HG03095 (cell line): ENCODE measurements around the gene ANP32A.

Experiments
- ATAC-seq: cut with Tn5 transposase; IDR thresholded peaks from one replicate; pipeline ENCODE4 v1.9.1; 2021; ENCODE audit warnings: moderate library complexity; ENCODE audit not compliant: unreplicated experiment

Gene ANP32A

GRCh38 chr15:68784206-68784605, 36.5 kb downstream of the ANP32A start:
- ATAC-seq, result no peak

- ATAC-seq, result no peak
Measured at GRCh38 chr15:68783226-68784058, 37.3 kb downstream of the ANP32A start.

GRCh38 chr15:68782589-68783161, 38.0 kb downstream of the ANP32A start:
- ATAC-seq, result no peak

- ATAC-seq, result no peak
Measured at GRCh38 chr15:68781766-68782588, 38.7 kb downstream of the ANP32A start.

- ATAC-seq, result no peak
Measured at GRCh38 chr15:68781217-68781616, 39.5 kb downstream of the ANP32A start.

- no peak for ATAC-seq
Measured at GRCh38 chr15:68778876-68779275, 41.8 kb downstream of the ANP32A start.

- ATAC-seq, result no peak
Measured at GRCh38 chr15:68776477-68777270, 44.0 kb downstream of the ANP32A start.

- ATAC-seq, result no peak
Measured at GRCh38 chr15:68775671-68776476, 44.8 kb downstream of the ANP32A start.

GRCh38 chr15:68775236-68775577, 45.5 kb downstream of the ANP32A start:
- ATAC-seq, result no peak

- ATAC-seq, result no peak
Measured at GRCh38 chr15:68774521-68775235, 46.0 kb downstream of the ANP32A start.

- ATAC-seq, result no peak
Measured at GRCh38 chr15:68774120-68774519, 46.6 kb downstream of the ANP32A start.

- ATAC-seq, result no peak
Measured at GRCh38 chr15:68773036-68773435, 47.7 kb downstream of the ANP32A start.

GRCh38 chr15:68770216-68770615, 50.5 kb downstream of the ANP32A start:
- no peak for ATAC-seq

GRCh38 chr15:68769702-68770101, 51.0 kb downstream of the ANP32A start:
- ATAC-seq, result no peak

- ATAC-seq, result no peak
Measured at GRCh38 chr15:68768321-68768720, 52.4 kb downstream of the ANP32A start.

GRCh38 chr15:68767833-68768232, 52.9 kb downstream of the ANP32A start:
- no peak for ATAC-seq

- ATAC-seq, result no peak
Measured at GRCh38 chr15:68765602-68766368, 54.9 kb downstream of the ANP32A start.

- no peak for ATAC-seq
Measured at GRCh38 chr15:68764090-68764489, 56.6 kb downstream of the ANP32A start.

GRCh38 chr15:68763063-68763462, 57.6 kb downstream of the ANP32A start:
- no peak for ATAC-seq
